GM19438 (cell line): Measurements from ENCODE around the gene CTPS2.
"Not testable (repeated sequence)": the region's sequence is repeated elsewhere in the genome, so short reads cannot be mapped to it uniquely, and the experiment has no call there.

Experiments
- ATAC-seq: cut with Tn5 transposase; IDR thresholded peaks from one replicate; pipeline ENCODE4 v1.9.1; 2021; ENCODE audit warnings: low read depth; ENCODE audit not compliant: unreplicated experiment

Gene CTPS2

GRCh38 chrX:16659321-16659720 is 53.1 kb downstream of the CTPS2 start:
- ATAC-seq, result no peak

GRCh38 chrX:16658284-16658683 is 54.2 kb downstream of the CTPS2 start:
- ATAC-seq, result no peak

GRCh38 chrX:16654093-16654492 is 58.4 kb downstream of the CTPS2 start:
- ATAC-seq, result no peak

DNA sequence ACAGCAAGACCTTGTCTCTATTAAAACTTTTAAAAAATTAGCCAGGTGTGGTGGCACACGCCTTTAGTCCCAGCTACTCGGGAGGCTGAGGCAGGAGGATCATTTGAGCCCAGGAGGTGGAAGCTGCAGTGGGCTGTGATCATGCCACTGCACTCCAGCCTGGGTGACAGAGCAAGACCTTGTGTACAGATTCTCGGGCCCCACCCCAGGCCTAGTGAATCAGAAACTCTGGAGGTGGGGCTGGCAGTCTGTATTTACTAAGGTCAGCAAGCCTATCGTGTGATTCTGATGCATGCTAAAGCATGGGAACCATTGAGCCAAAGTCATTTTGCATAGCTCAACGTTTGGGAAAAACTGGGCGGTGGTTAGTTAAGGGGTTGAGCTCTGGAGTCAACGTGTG is 59.0 kb downstream of the CTPS2 start:
- ATAC-seq, result no peak

DNA sequence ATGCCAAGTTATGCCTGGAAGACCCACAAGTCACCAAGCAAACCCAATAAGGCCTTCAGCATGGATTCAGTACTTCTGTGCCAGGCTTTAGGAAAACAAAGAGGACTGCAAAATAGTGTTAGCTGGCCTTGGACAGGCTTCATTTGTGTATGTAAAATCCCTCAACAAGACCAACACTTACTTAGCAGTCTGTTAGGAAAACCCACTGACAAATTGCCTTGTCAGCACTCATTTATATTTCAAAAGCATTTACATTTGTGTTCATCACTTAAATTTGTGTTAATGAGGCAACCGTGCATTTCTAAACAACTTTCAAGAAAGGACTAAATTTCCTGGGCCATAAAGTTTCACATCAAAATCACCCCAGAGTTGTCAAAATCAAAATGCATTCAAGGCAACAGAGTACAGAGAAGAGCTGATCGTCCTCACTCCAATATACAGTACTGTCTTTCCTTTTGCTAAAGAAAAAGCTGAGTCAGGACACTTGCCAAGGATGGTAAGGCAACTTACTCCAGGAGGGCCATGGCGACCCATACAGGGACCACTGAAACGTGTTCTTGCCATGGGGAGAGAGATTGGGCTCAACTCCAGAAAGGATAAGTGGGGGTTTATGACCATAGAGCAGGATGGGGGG is 61.0 kb downstream of the CTPS2 start:
- no peak for ATAC-seq

DNA sequence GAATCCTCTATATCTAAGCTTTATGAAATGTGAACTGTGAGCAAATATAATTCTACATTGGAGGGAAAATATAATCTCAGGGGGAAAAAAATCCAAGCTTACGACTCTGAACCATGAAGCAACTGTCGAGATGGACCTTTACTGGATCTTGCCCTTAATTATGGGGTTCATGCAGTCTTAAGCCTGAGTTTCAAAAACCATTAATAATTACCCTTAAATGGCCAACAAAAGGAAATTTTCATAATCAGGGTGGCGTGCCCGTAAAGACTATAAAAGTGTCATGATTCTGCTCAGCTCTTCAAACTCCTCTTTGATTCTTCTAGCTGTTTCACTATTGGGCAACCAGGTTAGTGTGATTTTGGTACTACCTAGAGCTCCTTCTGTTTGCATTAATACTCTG is 62.6 kb downstream of the CTPS2 start, which contains the start of gene S100G:
TSS of gene S100G (plus strand) at position 301 of the 400 bp plus-strand sequence. CDS start 849 bp downstream, outside the sequence.
- ATAC-seq, result no peak

DNA sequence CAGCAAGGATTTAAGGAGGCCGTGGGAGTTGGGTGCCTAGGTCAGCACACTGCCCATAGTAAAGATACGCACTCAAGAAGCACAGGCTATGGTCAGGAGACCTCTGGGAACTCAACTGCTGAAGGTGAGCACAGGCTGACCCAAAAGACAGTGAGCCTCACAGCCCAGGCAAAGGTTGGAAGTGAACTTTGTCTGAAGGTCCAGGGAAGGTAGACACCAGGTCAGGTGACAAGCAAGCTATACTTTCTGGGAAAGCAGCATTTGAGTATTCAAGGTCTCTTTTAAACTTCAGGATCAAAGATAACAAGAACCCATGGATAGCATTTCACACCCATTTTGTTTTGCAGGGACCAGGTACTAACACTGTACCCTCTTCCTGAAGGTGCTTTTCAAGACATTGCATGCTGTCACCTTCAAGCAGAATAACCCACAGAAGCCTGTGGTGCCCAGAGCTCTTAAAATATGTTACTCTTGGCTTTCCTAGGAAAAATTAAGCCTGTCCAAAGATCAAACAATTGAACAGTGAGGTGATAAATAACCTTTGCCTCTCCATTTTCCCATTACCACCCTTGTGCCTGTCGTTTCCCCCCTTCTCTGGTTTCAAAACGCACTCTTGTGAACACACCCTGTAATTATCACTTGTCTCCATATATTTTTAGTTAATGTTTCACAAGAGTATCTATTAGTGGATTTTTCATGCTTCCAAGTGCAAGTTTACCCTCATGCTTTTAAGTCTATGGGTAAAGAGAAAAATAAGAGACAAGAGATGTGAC is 65.9 kb downstream of the CTPS2 start:
- ATAC-seq, result no peak

- no peak for ATAC-seq
These were observed 69.3 kb downstream of the CTPS2 start for GRCh38 chrX:16643176-16643575.

- ATAC-seq, result no peak
These were observed 71.6 kb downstream of the CTPS2 start for GRCh38 chrX:16640823-16641222.

DNA sequence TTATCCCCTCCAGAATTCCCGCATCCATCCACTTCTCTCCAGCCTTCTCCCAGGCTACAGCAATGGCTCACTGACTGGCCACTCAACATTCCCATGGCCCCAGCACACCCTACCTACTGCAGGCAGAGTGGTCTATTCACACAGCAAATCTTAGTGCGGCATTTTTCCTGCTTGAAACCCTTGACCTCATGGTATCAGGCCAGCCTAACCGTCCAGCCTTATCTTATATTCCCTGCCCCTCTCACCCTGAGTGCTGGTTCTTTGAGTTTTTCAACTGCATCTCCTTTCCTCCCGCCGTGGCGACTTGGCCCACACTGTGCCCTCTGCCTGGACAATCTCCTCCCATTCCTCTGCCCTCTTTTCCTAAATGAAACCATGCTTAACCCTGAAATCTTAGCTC is 72.5 kb downstream of the CTPS2 start:
- no peak for ATAC-seq

GRCh38 chrX:16638533-16638932 is 73.9 kb downstream of the CTPS2 start:
- ATAC-seq, result no peak

DNA sequence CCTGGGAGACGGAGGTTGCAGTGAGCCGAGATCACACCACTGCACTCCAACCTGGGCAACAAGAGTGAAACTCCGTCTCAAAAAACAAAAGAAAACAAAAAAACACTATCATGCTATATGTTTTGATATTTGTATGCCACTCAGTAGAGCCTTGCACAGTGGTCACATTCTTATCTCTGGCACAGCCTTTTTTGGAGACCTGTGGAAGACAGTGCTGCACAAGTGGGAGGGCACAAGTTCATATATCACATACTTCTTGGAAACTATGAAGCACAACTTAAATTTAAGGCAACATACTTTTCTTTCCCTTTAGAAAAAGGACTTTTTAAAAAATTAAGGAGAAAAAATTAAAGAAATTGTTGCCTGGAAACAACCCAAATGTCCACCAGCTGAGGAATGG is 76.9 kb downstream of the CTPS2 start:
- no peak for ATAC-seq

DNA sequence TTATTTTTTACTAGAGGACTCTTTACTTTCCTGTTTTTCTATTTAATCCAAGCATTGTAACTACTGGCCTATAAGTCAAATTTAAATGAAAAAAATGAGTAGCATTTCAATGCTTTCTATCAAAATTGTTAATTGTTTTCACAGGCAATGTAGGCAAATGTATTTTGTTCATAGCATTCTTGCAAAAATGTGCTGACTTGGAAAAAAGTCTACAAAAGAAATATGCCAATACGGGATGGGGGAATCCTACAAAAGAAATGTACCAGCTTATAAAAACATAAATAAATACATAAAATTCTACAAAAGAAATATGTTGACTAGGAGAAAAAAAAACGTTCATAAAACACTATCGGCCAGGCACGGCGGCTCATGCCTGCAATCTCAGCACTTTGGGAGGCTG is 77.4 kb downstream of the CTPS2 start:
- no peak for ATAC-seq

- no peak for ATAC-seq
These were observed 78.7 kb downstream of the CTPS2 start for GRCh38 chrX:16633754-16634153.

- no peak for ATAC-seq
These were observed 82.6 kb downstream of the CTPS2 start for GRCh38 chrX:16629909-16630308.

- no peak for ATAC-seq
These were observed 83.4 kb downstream of the CTPS2 start for GRCh38 chrX:16628946-16629595.

GRCh38 chrX:16628511-16628910 is 84.0 kb downstream of the CTPS2 start:
- not testable (repeated sequence) for ATAC-seq

GRCh38 chrX:16619024-16619423 is 93.4 kb downstream of the CTPS2 start:
- ATAC-seq, result no peak

DNA sequence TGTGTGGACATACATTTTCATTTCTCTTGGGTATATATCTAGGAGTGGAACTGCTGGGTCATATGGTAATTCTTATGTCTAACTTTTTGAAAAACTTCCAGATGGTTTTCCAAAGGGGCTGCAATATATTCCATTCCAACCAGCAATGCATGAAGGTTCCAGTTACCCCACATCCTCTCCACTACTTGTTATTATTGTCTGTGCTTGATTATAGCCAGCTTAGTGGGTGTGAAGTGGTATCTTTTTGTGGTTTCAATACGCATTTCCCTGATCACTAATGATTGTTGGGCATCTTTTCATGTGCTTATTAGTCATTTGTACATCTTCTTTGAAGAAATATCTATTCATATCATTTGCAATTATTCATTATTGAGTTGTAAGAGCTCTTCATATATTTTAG is 94.0 kb downstream of the CTPS2 start:
- no peak for ATAC-seq

- ATAC-seq, result no peak
These were observed 95.1 kb downstream of the CTPS2 start for GRCh38 chrX:16617382-16617781.

DNA sequence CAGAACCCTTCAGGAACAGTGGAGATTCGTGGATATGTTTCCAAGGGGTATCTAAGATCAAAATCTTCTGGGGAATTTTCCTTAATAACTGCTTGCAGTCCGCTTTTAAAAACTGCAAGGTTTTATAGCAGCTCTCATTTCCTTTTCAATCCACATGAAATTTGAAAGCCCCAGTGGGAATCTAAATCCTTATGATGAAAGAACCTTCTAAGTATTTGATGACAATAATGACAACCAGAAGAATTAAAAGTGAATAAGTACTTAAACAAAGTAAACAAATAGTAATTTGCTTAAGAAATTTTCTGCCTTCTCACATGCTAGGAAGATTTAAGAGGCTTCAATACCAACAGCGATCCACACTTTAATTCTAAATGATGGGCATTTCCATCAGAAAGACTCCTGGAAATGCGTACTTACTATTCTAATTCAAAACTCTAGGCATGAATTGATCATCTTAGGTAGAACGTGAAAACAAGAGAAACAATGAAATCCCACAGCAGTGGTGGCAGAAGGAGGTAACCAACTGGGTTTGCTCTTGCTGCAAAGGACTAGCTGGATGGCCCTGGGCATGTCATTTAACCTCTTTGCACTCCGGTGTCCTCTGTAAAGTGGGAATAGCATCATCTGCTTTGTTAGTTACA is 100.1 kb downstream of the CTPS2 start:
- ATAC-seq, result no peak
